Aorta (tissue), 5 donors: Measurements from ENCODE around the gene MAP2K2. TPM values are rescaled to one million over a fixed set of nuclear protein-coding genes. Genes with fewer than 3 reads are reported as not detected.
A peak's percentile ranks its signal among the peaks of the same experiment; 100 is the strongest.

Experiments used
- ATAC-seq: fragments of 200-7000 bp; cut with Tn5 transposase; one replicate; pipeline ENCODE4 v1.9.1; 2022; ENCODE audit warnings: moderate library complexity; ENCODE audit not compliant: low FRiP score
- DNase-seq, 2 donors: peaks; one replicate each; pipeline ENCODE4 v3.0.0-alpha.2; 2020
- H3K27ac ChIP-seq, 2 donors: one replicate each; pipeline ENCODE4 v1.5.1; 2013; ENCODE audit warnings: low read length in 2 of 2, mild to moderate bottlenecking in 2 of 2, moderate library complexity in 2 of 2, control low read depth in 1 of 2, inconsistent platforms in 1 of 2, low read depth in 1 of 2
- H3K27me3 ChIP-seq, 2 donors: one replicate each; pipeline ENCODE4 v1.6.1; 2013; ENCODE audit warnings: control low read depth in 1 of 2, low read length in 1 of 2, mild to moderate bottlenecking in 1 of 2, moderate library complexity in 1 of 2; ENCODE audit not compliant: insufficient read depth in 2 of 2, control insufficient read depth in 1 of 2
- H3K36me3 ChIP-seq, 2 donors: one replicate each; pipeline ENCODE4 v1.6.1; 2013; ENCODE audit warnings: control low read depth in 1 of 2, low read length in 1 of 2, mild to moderate bottlenecking in 1 of 2; ENCODE audit not compliant: insufficient read depth in 2 of 2, control insufficient read depth in 1 of 2
- H3K4me1 ChIP-seq, 2 donors: one replicate each; pipeline ENCODE4 v1.6.1; 2013; ENCODE audit warnings: low read length in 2 of 2, control low read depth in 1 of 2, mild to moderate bottlenecking in 1 of 2, moderate library complexity in 1 of 2; ENCODE audit not compliant: insufficient read depth in 2 of 2, control insufficient read depth in 1 of 2
- H3K4me3 ChIP-seq, 2 donors: one replicate each; pipeline ENCODE4 v1.5.1; 2013; ENCODE audit warnings: low read length in 2 of 2, control low read depth in 1 of 2, mild to moderate bottlenecking in 1 of 2
- H3K9me3 ChIP-seq: one replicate; pipeline ENCODE4 v1.6.1; 2013; ENCODE audit warnings: mild to moderate bottlenecking, low read length; ENCODE audit not compliant: control insufficient read depth
- WGBS, 2 donors: extraction: QIAGEN DNeasy Blood & Tissue Kit; methylation state at CpG; one replicate each; pipeline ENCODE4 v1.1.7; 2013; 5-methylcytosine and 5-hydroxymethylcytosine counted together
- intact Hi-C, 2 donors: fragments of 100-400 bp; cut with DNase I; formaldehyde crosslinking; loops; one replicate each; pipeline versions ENCODE4 v1.14.2 to v1.15.0; 2022
- polyA plus RNA-seq, 2 donors: library from polyadenylated mRNA; stranded (reverse); fragments of 200-250 nt; gene quantifications; one replicate each; pipeline ENCODE4 v1.2.3, GENCODE V29; 2013
- total RNA-seq, 2 donors: library from RNA; stranded (reverse); fragmentation: NEBNext Ultra II Directional; extraction: Animal tissue kit (Norgen Biotek cat#: 25700); gene quantifications; one replicate each; pipeline ENCODE4 v1.2.1, GENCODE V29; 2021
- donor health status: healthy with polysubstance abuse.
- donor health status: Bipolar disorder and iron deficiency.
- donor health status: DM: no; HTN: no; CAD: no.
- donor health status: DM: no; HTN: no; CAD: no.
- donor health status: DM: yes; HTN: yes; CAD: no.

Gene MAP2K2
- total and polyA plus RNA-seq, 4 donors: 80.8 to 230 (median 90.1) TPM

- Histone ChIP-seq H3K27ac (no peak overlapping the region), H3K27me3 (no peaks in the 10 kb centered on the region), H3K36me3 (peaks cover 0 to 7% of the 10 kb centered on the region in 2 donors), H3K4me3 (no peak overlapping the region), H3K9me3 (no peaks in the 10 kb centered on the region), H3K4me1 (no peaks in the 10 kb centered on the region)
- ATAC-seq (no peak), DNase-seq (no peak)
- 92 to 93% methylated on average over 6 of the region's 6 CpGs for WGBS, 2 donors
- intact Hi-C loops: no loop called here
These were observed 14.3 kb downstream of the MAP2K2 start for GRCh38 chr19:4109626-4109945.

GRCh38 chr19:4108767-4109625, 14.9 kb downstream of the MAP2K2 start:
- DNase-seq (peak in 1 of 2 donors; percentile 66), ATAC-seq (no peak)
- Histone ChIP-seq H3K36me3 (peaks cover 0 to 7% of the 10 kb centered on the region in 2 donors), H3K4me3 (no peak overlapping the region), H3K27me3 (no peaks in the 10 kb centered on the region), H3K4me1 (no peaks in the 10 kb centered on the region), H3K9me3 (no peaks in the 10 kb centered on the region), H3K27ac (no peak overlapping the region)
- WGBS, 2 donors: 90 to 92% methylated on average over 35 of the region's 35 CpGs
- intact Hi-C loops: no loop called here

- intact Hi-C loops: no loop called here
- no peak for ATAC-seq
These were observed 20.9 kb downstream of the MAP2K2 start for GRCh38 chr19:4103080-4103433.

GRCh38 chr19:4102339-4103079, 21.4 kb downstream of the MAP2K2 start:
- Histone ChIP-seq H3K9me3 (no peaks in the 10 kb centered on the region), H3K36me3 (peaks cover 0 to 8% of the 10 kb centered on the region in 2 donors), H3K4me1 (no peaks in the 10 kb centered on the region), H3K27ac (no peak overlapping the region), H3K4me3 (no peak overlapping the region), H3K27me3 (no peaks in the 10 kb centered on the region)
- WGBS, 2 donors: 87 to 89% methylated on average over 52 to 53 of the region's 53 CpGs
- ATAC-seq (no peak), DNase-seq (peak in 1 of 2 donors; percentile 39)
- intact Hi-C loops: no loop called here

More at GRCh38 chr19:4103080-4103433, 20.9 kb downstream of the MAP2K2 start:
- Histone ChIP-seq H3K4me3 (no peak overlapping the region), H3K27ac (no peak overlapping the region), H3K4me1 (no peaks in the 10 kb centered on the region), H3K27me3 (no peaks in the 10 kb centered on the region), H3K9me3 (no peaks in the 10 kb centered on the region), H3K36me3 (peaks cover 0 to 8% of the 10 kb centered on the region in 2 donors)
- DNase-seq: peak in 1 of 2 donors; percentile 48
- WGBS, 2 donors: 85 to 87% methylated on average over 9 of the region's 9 CpGs

GRCh38 chr19:4101496-4101770, 22.5 kb downstream of the MAP2K2 start:
- Histone ChIP-seq H3K9me3 (no peaks in the 10 kb centered on the region), H3K4me3 (no peak overlapping the region), H3K27ac (no peak overlapping the region), H3K4me1 (no peaks in the 10 kb centered on the region), H3K36me3 (peaks cover 0 to 8% of the 10 kb centered on the region in 2 donors), H3K27me3 (no peaks in the 10 kb centered on the region)
- 94% methylated on average over 10 of the region's 10 CpGs for WGBS, 2 donors
- ATAC-seq (no peak), DNase-seq (no peak)
- intact Hi-C loops: no loop called here

GRCh38 chr19:4100647-4101495, 23.1 kb downstream of the MAP2K2 start:
- peaks cover 0 to 8% of the 10 kb centered on the region in 2 donors for H3K36me3 ChIP-seq
- DNase-seq: peak in 1 of 2 donors; percentile 38
- intact Hi-C loops: no loop called here
- H3K4me3 ChIP-seq: no peak overlapping the region
- H3K9me3 ChIP-seq: no peaks in the 10 kb centered on the region
- no peaks in the 10 kb centered on the region for H3K4me1 ChIP-seq
- no peak for ATAC-seq
- H3K27ac ChIP-seq: no peak overlapping the region
- H3K27me3 ChIP-seq: no peaks in the 10 kb centered on the region
- 91 to 93% methylated on average over 31 to 38 of the region's 38 CpGs for WGBS, 2 donors

- no peaks in the 10 kb centered on the region for H3K4me1 ChIP-seq
- ATAC-seq: no peak
- DNase-seq: peak in 1 of 2 donors; percentile 33
- no peak overlapping the region for H3K27ac ChIP-seq
- H3K27me3 ChIP-seq: no peaks in the 10 kb centered on the region
- WGBS, 2 donors: 93 to 95% methylated on average over 32 to 38 of the region's 38 CpGs
- peaks cover 0 to 8% of the 10 kb centered on the region in 2 donors for H3K36me3 ChIP-seq
- no peaks in the 10 kb centered on the region for H3K9me3 ChIP-seq
- intact Hi-C loops: no loop called here
- no peak overlapping the region for H3K4me3 ChIP-seq
These were observed 24.7 kb downstream of the MAP2K2 start for GRCh38 chr19:4099041-4099764.

GRCh38 chr19:4098493-4098892, 25.4 kb downstream of the MAP2K2 start:
- DNase-seq: peak in 1 of 2 donors; percentile 44
- ATAC-seq: no peak
- H3K27me3 ChIP-seq: no peaks in the 10 kb centered on the region
- no peak overlapping the region for H3K27ac ChIP-seq
- WGBS, 2 donors: 68 to 75% methylated on average over 18 of the region's 18 CpGs
- H3K9me3 ChIP-seq: no peaks in the 10 kb centered on the region
- H3K36me3 ChIP-seq: peaks cover 0 to 8% of the 10 kb centered on the region in 2 donors
- H3K4me3 ChIP-seq: no peak overlapping the region
- no peaks in the 10 kb centered on the region for H3K4me1 ChIP-seq
- intact Hi-C loops: no loop called here
